HCEC 1CT (cell line): ENCODE data around the gene GPR78.
"Not testable (repeated sequence)": the region's sequence is repeated elsewhere in the genome, so short reads cannot be mapped to it uniquely, and the experiment has no call there.

Source experiments
- DNase-seq: peaks from one replicate; pipeline ENCODE4 v3.0.0-alpha.2; 2017

GPR78 gene

GRCh38 chr4:8568068-8568668 lies 12.0 kb upstream of the GPR78 start:
- no peak for DNase-seq

DNA sequence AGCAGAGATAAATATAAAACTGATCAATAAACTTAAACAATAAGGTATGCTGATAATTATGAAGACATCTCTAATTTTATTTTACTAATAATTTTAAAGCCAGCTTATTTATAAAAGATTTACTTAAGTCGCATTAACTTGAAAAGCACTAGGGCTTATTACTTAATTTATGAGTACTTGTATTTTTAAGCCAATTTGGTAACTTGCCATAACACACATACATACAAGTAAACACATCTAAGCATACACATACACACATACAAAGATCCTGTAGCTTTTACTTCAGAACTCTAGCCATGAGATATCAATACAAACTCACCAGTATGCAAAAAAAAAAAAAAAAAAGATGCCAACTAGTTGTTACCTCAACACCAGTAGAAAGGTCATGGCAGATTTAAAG lies 10.0 kb upstream of the GPR78 start:
- no peak for DNase-seq

DNA sequence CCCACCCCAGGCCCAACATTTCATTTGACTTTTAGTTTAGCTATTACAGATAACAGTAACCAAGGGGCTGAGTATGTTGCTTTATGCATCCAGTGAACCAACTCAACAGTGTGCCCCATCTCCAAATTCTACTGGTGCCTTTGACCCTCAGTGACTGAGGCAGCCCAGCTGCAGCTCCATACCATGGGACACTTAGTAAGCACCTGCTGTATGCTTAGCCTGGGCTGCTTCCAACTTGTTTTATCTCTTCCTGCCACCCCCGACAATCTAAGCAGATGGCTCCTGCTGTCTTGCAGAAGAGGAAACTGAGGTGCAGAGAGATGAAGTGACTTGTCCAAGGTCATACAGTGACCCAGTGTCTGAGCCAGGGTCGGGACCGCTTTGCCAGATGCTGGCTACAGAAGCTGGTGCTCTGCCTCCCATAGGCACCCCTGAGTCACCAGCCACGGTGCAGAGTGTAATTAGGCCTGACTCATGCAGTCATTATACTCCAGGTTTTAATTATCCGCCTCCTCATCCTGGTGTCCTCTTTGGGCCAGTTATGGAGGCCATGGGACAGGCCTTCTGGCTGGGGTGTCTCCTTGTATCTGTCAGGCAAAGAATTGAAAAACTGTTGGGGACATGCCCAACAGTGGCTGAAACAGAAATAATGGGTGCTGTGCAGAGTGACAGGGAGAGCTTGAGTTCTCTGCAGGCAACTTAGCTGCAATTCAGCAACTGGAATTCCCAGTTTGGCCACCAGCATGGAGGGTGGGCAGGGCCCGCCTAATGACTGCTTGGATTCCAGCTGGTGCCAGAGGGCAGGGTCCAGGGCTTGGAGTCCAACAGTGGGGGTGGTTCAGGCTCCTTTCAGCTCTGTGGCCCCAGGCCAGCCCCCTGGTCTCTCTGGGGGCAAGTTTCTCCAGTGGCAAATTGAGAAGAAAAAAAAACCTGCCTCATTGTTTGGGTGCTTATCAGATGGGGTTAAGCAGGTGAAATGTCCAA lies 8.2 kb upstream of the GPR78 start:
- no peak for DNase-seq

DNA sequence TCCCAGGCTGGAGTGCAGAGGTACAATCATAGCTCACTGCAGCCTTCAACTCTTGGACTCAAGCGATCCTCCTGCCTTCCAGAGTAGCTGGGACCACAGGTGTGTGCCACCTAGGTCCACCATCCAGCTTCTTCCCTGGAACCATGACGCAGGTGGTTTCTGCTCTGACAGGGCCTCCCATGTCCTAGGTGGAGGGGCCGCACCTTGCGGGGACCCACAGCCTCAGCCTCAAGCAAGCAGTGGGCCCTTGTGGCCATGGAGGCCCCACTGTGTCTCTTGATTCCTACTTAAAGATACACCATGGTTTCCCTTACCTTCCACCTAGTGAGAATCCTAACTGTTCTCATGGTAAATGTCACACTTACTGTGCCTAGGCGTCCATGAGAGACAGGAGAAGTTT lies 6.9 kb upstream of the GPR78 start:
- no peak for DNase-seq

GRCh38 chr4:8574796-8575370 lies 5.3 kb upstream of the GPR78 start:
- no peak for DNase-seq

DNA sequence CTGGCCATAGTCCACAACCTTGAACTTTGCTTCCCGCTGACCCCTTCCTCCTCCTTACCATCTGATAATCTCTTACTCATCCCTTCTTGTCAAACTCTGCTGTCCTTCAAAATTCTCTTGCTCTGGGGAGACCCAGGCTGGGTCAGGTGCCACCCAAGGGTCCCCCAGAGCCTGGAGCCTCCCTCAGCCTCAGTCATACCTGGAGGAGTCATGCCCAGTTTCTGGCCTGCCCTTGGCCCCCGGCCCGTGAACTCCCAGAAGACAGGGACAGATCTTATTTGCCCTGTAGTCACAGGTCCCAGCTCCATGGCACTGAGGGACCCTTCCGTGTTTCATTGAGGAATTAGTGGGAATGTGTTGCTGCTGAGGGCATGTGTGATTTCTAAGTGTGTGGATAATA lies 4.7 kb upstream of the GPR78 start:
- DNase-seq, result no peak

DNA sequence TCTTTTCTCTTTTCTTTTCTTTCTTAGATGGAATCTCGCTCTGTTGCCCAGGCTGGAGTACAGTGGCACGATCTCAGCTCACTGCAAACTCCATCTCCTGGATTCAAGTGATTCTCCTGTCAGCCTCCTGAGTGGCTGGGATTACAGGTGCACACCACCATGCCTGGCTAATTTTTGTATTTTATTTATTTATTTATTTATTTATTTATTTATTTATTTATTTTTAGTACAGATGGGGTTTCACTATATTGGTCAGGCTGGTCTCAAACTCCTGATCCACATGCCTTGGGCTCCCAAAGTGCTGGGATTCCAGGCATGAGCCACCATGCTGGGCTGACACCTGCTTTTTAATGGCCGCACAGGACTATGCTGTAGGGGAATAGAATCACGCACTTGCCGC lies 3.6 kb upstream of the GPR78 start:
- not testable (repeated sequence) for DNase-seq

- no peak for DNase-seq
Observed at GRCh38 chr4:8577046-8577445, 3.1 kb upstream of the GPR78 start.

GRCh38 chr4:8577972-8578371 lies 2.2 kb upstream of the GPR78 start:
- no peak for DNase-seq

GRCh38 chr4:8578717-8579116 lies 1.5 kb upstream of the GPR78 start:
- DNase-seq, result no peak

DNA sequence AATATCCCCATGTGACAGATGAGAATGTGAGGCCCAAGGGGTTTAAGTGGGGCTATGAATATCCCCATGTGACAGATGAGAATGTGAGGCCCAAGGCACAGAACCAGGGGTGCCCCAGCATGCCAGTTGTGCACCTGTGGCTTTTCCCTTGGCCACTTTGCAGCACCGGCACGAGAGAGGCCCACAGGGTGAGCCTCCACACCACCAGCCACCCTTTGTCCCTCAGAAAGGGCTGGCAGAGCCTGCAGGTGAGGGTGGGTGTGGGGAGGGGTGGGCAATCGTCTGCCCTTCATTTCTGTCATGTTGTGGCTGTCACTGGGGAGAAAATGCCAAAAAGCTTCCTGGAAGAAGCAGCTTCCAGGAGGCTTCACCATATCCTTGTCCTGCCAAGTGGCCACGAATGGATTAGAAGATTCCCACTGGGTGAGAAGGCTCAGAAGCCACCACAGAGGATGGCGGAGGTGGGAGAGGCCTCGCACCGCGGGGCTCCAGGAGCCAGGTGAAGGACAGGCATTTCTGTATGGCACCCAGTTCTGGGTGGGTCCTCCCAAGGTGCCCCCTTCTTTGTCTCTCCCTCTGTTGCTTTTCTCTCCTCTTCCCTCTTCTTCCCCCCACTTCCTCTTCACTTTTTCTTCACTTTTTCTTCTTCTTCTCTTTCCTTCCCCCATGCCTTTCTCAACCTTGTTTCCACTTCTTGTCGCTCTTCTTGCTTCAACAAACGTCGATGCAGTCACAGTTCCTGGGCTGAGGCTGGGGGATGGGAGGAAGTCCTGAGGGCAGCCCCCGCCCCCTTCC lies 469 bp upstream of the GPR78 start:
- DNase-seq, result no peak

DNA sequence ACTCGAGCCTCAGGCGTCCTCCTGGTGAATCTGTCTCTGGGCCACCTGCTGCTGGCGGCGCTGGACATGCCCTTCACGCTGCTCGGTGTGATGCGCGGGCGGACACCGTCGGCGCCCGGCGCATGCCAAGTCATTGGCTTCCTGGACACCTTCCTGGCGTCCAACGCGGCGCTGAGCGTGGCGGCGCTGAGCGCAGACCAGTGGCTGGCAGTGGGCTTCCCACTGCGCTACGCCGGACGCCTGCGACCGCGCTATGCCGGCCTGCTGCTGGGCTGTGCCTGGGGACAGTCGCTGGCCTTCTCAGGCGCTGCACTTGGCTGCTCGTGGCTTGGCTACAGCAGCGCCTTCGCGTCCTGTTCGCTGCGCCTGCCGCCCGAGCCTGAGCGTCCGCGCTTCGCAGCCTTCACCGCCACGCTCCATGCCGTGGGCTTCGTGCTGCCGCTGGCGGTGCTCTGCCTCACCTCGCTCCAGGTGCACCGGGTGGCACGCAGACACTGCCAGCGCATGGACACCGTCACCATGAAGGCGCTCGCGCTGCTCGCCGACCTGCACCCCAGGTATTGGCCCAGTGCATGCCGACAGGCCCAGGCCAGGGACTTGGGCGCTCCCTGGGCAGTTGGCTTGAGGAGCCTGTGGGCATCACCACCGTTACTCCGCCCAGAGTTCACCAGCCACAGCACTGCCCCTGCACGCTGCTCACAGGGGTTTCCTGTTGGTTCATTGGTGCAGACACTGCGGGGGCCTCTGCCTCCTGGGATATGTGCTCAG lies 1.1 kb downstream of the GPR78 start:
- DNase-seq, result no peak

GRCh38 chr4:8582016-8582415 lies 1.8 kb downstream of the GPR78 start:
- no peak for DNase-seq

DNA sequence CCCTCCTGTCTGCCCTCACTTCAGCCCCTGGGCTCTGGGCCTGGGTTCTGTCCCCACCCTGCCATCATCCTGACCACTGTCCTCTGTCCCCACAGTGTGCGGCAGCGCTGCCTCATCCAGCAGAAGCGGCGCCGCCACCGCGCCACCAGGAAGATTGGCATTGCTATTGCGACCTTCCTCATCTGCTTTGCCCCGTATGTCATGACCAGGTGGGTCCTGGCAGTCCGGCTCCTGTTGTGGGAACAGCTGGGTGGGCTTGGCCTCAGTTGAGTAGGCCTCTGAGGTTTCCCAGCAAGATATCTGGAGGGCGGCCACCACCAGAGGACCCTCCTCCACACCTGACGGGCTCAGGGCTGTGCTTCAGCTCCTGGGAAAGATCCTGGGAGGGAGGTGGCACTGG lies 2.2 kb downstream of the GPR78 start:
- no peak for DNase-seq

DNA sequence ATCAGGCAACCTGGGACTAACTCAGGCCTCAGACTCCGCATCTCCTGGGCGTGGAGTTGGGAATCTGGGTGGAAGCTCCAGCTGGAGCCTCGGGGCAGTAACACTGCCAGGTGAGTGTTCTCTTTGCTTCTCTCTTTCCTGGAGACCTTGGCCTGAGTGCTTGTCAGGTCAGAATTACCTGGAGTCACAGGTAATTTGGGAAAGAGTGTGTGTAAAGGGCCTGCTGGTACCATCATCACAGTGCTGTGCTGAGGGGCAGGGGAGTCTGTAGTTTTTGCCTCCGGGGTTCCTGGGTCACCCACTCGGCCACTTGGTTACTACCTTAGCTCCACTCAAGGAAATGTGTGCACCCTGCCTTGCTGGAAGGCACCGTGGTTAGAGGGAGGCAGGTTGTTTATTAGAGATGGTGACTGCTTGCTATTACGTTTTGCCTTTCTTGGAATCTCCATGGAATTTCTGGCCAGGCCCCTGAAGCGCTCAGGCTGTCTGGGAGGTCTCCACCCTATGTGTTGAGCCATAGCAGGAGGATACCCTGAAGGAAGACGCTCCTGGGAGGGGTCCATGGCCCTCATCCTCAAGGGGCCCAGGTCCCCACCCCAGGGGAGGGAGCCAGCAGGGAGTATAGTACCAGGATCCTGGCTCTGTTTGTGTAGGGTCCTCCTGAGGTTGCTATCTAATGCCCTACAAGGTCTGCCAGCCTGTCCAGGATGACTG lies 2.9 kb downstream of the GPR78 start:
- no peak for DNase-seq

GRCh38 chr4:8583655-8584025 lies 3.4 kb downstream of the GPR78 start:
- no peak for DNase-seq

DNA sequence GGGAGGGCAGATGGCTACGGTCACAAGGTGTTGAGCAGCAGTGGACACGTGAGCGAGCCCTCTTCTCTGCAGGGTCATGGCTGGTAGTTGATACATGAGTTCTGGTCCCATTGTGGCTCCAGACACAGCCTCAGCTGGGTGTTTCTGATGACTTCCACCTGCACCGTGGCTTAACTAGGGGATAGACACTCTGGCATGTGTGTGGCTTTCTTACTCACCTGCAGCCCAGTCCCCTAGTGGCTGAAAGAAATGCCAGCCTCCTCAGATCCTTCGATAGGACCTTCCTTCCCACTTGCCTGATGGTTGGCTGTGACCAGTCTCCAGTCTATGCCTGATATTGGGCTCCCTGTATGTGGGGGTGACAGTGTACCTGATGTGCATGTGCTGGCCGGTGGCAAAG lies 5.0 kb downstream of the GPR78 start:
- no peak for DNase-seq

DNA sequence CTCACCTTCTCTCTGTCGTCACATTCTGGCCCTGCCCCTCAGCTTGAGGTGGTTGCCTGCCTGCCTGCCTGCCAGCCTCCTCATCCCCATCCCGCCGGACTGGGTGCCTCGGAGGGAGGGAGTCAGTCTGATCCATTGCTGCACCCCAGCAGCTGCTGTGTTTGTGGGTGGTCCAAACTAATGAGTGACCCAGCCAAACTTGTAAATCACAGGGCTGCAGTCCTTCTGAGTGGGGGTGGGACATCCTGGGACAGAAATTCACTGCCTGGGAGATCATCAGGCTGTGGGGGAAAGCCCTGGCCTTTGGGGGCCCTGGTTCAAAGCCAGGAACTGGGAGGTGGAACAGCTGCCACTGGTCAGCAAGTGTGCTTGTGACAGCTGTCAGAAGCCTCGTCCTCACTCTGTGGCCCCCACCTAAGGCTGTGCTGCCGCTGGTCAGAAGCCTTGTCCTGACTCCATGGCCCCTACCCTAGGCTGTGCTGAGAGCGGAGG lies 5.6 kb downstream of the GPR78 start:
- DNase-seq, result no peak

GRCh38 chr4:8586246-8586645 lies 6.1 kb downstream of the GPR78 start:
- no peak for DNase-seq

DNA sequence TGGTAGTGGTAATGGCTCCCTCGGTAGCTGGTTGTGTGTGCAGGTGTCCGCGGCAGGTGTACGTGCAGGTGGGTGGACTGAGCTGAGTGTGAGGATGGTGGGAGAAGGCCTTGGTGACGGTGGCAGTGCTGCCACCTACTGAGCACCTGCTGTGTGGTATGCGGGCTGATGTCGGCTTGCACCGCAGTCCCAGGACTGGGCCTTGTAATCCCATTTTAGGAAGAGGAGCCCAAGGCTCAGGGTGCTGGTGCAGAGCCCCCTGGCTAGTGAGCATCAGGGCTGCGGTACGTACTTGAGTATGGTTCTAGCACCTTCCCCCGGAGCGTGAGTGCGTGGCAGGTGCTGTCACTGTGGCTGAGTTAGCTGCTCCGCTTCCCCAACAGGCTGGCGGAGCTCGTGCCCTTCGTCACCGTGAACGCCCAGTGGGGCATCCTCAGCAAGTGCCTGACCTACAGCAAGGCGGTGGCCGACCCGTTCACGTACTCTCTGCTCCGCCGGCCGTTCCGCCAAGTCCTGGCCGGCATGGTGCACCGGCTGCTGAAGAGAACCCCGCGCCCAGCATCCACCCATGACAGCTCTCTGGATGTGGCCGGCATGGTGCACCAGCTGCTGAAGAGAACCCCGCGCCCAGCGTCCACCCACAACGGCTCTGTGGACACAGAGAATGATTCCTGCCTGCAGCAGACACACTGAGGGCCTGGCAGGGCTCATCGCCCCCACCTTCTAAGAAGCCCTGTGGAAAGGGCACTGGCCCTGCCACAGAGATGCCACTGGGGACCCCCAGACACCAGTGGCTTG lies 6.7 kb downstream of the GPR78 start:
- no peak for DNase-seq
